Ovary (tissue), 3 donors: ENCODE results near the gene FAM13A.

ENCODE experiments used
- EP300 ChIP-seq: sonication (generic); formaldehyde crosslinking; IDR thresholded peaks from one replicate; pipeline ENCODE4 v1.6.1; 2017; ENCODE audit warnings: antibody characterized with exemption
- POLR2A ChIP-seq: fragments of 450-650 bp; IDR thresholded peaks from one replicate; pipeline ENCODE4 v1.6.1; 2017; ENCODE audit warnings: antibody characterized with exemption, mild to moderate bottlenecking, moderate library complexity
- TF ChIP-seq, protein P1 (sequence below), 3 donors: fragments of 450-650 bp in 2 of 3; fragments of 200-600 bp in 1 of 3; IDR thresholded peaks; one replicate each; pipeline versions ENCODE4 v1.5.1 to v1.8.0; 2016 to 2022; ENCODE audit warnings: antibody characterized with exemption in 3 of 3, mild to moderate bottlenecking in 1 of 3
- donor health status: DM: no; HTN: no; CAD: no.

DNA sequence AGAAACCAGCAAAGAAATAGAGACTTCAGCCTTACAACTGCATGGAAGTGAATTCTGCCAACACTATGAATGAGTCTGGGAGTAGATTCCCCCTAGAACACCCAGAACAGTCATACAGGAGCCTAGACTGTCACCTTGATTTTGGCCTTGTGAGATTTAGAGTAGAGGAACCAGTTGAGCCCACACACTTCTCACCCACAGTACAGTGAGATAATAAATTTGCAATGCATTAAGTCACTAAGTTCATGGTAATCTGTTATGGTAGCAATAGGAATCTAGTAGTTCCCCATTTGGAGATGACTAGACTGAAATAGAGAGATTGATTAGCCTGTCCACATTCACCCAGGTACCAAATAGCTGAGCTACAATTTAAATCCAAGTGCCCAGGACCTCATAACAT is 59.0 kb downstream of the FAM13A start:
- TF ChIP-seq, protein P1, sequence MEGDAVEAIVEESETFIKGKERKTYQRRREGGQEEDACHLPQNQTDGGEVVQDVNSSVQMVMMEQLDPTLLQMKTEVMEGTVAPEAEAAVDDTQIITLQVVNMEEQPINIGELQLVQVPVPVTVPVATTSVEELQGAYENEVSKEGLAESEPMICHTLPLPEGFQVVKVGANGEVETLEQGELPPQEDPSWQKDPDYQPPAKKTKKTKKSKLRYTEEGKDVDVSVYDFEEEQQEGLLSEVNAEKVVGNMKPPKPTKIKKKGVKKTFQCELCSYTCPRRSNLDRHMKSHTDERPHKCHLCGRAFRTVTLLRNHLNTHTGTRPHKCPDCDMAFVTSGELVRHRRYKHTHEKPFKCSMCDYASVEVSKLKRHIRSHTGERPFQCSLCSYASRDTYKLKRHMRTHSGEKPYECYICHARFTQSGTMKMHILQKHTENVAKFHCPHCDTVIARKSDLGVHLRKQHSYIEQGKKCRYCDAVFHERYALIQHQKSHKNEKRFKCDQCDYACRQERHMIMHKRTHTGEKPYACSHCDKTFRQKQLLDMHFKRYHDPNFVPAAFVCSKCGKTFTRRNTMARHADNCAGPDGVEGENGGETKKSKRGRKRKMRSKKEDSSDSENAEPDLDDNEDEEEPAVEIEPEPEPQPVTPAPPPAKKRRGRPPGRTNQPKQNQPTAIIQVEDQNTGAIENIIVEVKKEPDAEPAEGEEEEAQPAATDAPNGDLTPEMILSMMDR (IDR thresholded peaks at IDR 0.05): no peak
- TF ChIP-seq POLR2A (no peak), EP300 (no peak)
